Hepatocyte (in vitro differentiated cells): ENCODE measurements around the gene AMMECR1L. TPM values are rescaled to one million over a fixed set of nuclear protein-coding genes. Genes with fewer than 3 reads are reported as not detected.

Experiments used
- DNase-seq: peaks from one replicate; pipeline ENCODE4 v3.0.0-alpha.2; 2016; ENCODE audit warnings: low spot score
- H2AFZ ChIP-seq: fragments of 200-600 bp; sonication (generic); 2 replicates; pipeline ENCODE4 v1.6.0; 2016; ENCODE audit warnings: antibody characterized with exemption, mild to moderate bottlenecking
- H3K27ac ChIP-seq: fragments of 200-600 bp; sonication (generic); 2 replicates; pipeline ENCODE4 v1.5.1; 2016; ENCODE audit warnings: mild to moderate bottlenecking
- H3K27me3 ChIP-seq: fragments of 200-600 bp; sonication (generic); 2 replicates; pipeline ENCODE4 v1.6.1; 2016
- H3K36me3 ChIP-seq: fragments of 200-600 bp; sonication (generic); replicated peaks from 2 replicates; pipeline ENCODE4 v1.5.1; 2016; ENCODE audit warnings: low read depth; ENCODE audit not compliant: insufficient read depth
- H3K4me1 ChIP-seq: fragments of 200-600 bp; sonication (generic); 2 replicates; pipeline ENCODE4 v1.5.1; 2016; ENCODE audit warnings: mild to moderate bottlenecking, moderate library complexity; ENCODE audit not compliant: insufficient read depth
- H3K4me2 ChIP-seq: fragments of 200-600 bp; sonication (generic); 2 replicates; pipeline ENCODE4 v1.6.0; 2016
- H3K4me3 ChIP-seq: fragments of 200-600 bp; sonication (generic); 2 replicates; pipeline ENCODE4 v1.5.1; 2016; ENCODE audit warnings: mild to moderate bottlenecking
- H3K79me2 ChIP-seq: fragments of 200-600 bp; sonication (generic); 2 replicates; pipeline ENCODE4 v1.6.0; 2017; ENCODE audit warnings: mild to moderate bottlenecking
- H3K9me2 ChIP-seq: fragments of 200-600 bp; sonication (generic); replicated peaks from 2 replicates; pipeline ENCODE4 v1.6.0; 2017; ENCODE audit warnings: mild to moderate bottlenecking; ENCODE audit not compliant: insufficient read depth
- H3K9me3 ChIP-seq: fragments of 200-600 bp; sonication (generic); 2 replicates; pipeline ENCODE4 v1.5.1; 2016; ENCODE audit warnings: low read depth, mild to moderate bottlenecking
- H4K20me1 ChIP-seq: fragments of 200-600 bp; sonication (generic); 2 replicates; pipeline ENCODE4 v1.6.0; 2016; ENCODE audit warnings: mild to moderate bottlenecking; ENCODE audit not compliant: insufficient read depth, poor library complexity, severe bottlenecking
- EZH2 ChIP-seq: fragments of 200-600 bp; sonication (generic); IDR thresholded peaks from 2 replicates; pipeline ENCODE4 v1.6.1; 2016; ENCODE audit warnings: antibody characterized with exemption, mild to moderate bottlenecking, borderline replicate concordance
- EZH2phosphoT487 ChIP-seq: fragments of 200-600 bp; sonication (generic); IDR thresholded peaks from one replicate; pipeline ENCODE4 v1.6.1; 2018; ENCODE audit warnings: antibody characterized with exemption, mild to moderate bottlenecking, low read depth, moderate library complexity; ENCODE audit not compliant: unreplicated experiment, severe bottlenecking
- WGBS: methylation state at CpG from one replicate; pipeline ENCODE4 v1.1.6; 2016; ENCODE audit warnings: low lambda C conversion rate; ENCODE audit errors: missing lambda C conversion rate; 5-methylcytosine and 5-hydroxymethylcytosine counted together
- polyA plus RNA-seq: library from polyadenylated mRNA; unstranded; fragments of >200 nt; fragmentation: Nextera tagmentation; extraction: Ambion mirVana; gene quantifications from 2 replicates; pipeline ENCODE4 v1.2.1, GENCODE V29; 2016
- total RNA-seq: library from RNA; depleted of rRNA; stranded (reverse); fragments of >200 nt; gene quantifications from 2 replicates; pipeline ENCODE4 v1.2.3, GENCODE V29; 2014
- TF ChIP-seq, protein P1 (sequence below): fragments of 200-600 bp; sonication (generic); IDR thresholded peaks from 2 replicates; pipeline ENCODE4 v1.5.1; 2016; ENCODE audit warnings: antibody characterized with exemption, mild to moderate bottlenecking; ENCODE audit not compliant: poor library complexity

Gene AMMECR1L
- total and polyA plus RNA-seq, 2 experiments from 2014 or later, result 8.1 to 14.7 TPM

DNA sequence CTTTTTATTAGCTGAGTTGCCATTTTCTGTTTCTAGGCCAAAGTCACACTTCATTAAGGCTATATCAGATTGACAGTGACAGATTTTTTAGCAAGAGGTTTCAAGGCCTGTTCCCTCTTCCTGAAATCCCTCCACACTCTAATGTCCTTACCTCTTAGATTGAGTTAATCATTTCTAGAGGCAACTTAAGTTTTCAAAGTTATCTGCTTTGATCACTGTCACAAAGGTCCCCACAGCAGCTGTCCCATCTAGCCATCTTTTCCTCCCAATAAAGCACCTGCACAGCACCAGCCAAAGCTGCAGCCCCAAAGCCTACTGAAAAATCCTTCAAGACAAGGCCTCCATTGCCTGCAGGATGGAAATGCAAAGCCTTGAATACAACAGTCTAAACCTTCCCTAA lies 13.4 kb downstream of the AMMECR1L start:
- DNase-seq, result no peak
- Histone ChIP-seq H3K27me3 (no peaks in the 10 kb centered on the region), H3K9me3 (no peaks in the 10 kb centered on the region), H3K4me1 (no peaks in the 10 kb centered on the region), H3K4me2 (no peak overlapping the region), H3K27ac (no peak overlapping the region), H3K4me3 (no peak overlapping the region), H4K20me1 (peaks cover 34% of the 10 kb centered on the region), H3K79me2 (peaks cover 72% of the 10 kb centered on the region), H3K9me2 (no peaks in the 10 kb centered on the region), H2AFZ (no peak overlapping the region), H3K36me3 (no peaks in the 10 kb centered on the region)
- TF ChIP-seq, protein P1, sequence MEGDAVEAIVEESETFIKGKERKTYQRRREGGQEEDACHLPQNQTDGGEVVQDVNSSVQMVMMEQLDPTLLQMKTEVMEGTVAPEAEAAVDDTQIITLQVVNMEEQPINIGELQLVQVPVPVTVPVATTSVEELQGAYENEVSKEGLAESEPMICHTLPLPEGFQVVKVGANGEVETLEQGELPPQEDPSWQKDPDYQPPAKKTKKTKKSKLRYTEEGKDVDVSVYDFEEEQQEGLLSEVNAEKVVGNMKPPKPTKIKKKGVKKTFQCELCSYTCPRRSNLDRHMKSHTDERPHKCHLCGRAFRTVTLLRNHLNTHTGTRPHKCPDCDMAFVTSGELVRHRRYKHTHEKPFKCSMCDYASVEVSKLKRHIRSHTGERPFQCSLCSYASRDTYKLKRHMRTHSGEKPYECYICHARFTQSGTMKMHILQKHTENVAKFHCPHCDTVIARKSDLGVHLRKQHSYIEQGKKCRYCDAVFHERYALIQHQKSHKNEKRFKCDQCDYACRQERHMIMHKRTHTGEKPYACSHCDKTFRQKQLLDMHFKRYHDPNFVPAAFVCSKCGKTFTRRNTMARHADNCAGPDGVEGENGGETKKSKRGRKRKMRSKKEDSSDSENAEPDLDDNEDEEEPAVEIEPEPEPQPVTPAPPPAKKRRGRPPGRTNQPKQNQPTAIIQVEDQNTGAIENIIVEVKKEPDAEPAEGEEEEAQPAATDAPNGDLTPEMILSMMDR, result no peak
- TF ChIP-seq EZH2 (no peak), EZH2phosphoT487 (no peak)

DNA sequence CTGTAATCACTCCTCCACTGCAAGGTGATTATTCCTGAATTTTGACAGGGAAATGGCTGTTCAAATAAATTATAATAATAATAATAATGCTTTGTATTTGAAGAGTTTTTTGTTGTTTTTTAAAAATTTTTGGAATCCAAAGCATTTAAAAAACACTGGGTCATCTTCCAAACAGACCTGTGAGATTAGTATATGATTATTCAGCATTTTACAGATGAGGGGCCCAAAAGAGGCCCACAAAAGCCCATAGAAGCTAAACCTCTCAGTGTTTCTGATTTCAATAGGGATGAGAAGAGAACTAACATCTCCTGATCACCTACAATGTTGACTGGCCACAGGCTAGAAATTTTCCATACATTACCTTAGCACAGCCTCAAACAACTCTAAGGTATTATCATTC lies 19.8 kb downstream of the AMMECR1L start:
- no peaks in the 10 kb centered on the region for H3K9me3 ChIP-seq
- H4K20me1 ChIP-seq, result no peaks in the 10 kb centered on the region
- H3K9me2 ChIP-seq, result no peaks in the 10 kb centered on the region
- H3K4me3 ChIP-seq, result no peak overlapping the region
- no peak overlapping the region for H3K27ac ChIP-seq
- H3K79me2 ChIP-seq, result peaks cover 25% of the 10 kb centered on the region
- H2AFZ ChIP-seq, result no peak overlapping the region
- H3K27me3 ChIP-seq, result no peaks in the 10 kb centered on the region
- TF ChIP-seq EZH2, result no peak
- TF ChIP-seq, protein P1, result no peak
- no peak for TF ChIP-seq EZH2phosphoT487
- no peaks in the 10 kb centered on the region for H3K36me3 ChIP-seq
- H3K4me1 ChIP-seq, result no peaks in the 10 kb centered on the region
- no peak overlapping the region for H3K4me2 ChIP-seq
- no peak for DNase-seq

DNA sequence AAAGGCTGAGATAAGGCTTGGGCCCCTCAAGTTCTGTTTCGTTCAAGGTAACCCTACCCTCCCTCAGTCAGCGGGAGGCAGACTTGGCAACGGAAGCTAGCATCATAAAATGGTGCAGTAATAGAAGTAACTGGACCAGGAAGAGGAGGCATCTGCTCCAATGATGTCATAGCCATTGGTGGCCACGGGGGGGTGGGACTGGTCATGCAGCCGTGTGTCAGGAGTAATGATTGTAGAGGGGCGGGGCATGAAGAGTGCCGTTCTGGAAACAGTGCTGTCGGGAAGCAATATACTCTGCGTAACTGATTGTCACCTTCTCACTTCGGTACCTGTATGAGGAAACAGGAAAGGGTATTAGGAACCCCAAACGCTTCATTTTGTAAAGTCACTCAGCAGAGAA lies 20.9 kb downstream of the AMMECR1L start:
- no peaks in the 10 kb centered on the region for H3K36me3 ChIP-seq
- peaks cover 2% of the 10 kb centered on the region for H3K4me1 ChIP-seq
- 79% methylated on average over 11 of the region's 11 CpGs for WGBS
- no peak overlapping the region for H2AFZ ChIP-seq
- no peak for TF ChIP-seq EZH2
- no peak for TF ChIP-seq EZH2phosphoT487
- TF ChIP-seq, protein P1, result no peak
- no peaks in the 10 kb centered on the region for H3K9me2 ChIP-seq
- no peaks in the 10 kb centered on the region for H3K9me3 ChIP-seq
- no peak overlapping the region for H3K4me3 ChIP-seq
- H3K79me2 ChIP-seq, result peaks cover 19% of the 10 kb centered on the region
- no peak overlapping the region for H3K27ac ChIP-seq
- H3K4me2 ChIP-seq, result no peak overlapping the region
- H3K27me3 ChIP-seq, result no peaks in the 10 kb centered on the region
- H4K20me1 ChIP-seq, result no peaks in the 10 kb centered on the region
- peak; percentile 16 for DNase-seq

DNA sequence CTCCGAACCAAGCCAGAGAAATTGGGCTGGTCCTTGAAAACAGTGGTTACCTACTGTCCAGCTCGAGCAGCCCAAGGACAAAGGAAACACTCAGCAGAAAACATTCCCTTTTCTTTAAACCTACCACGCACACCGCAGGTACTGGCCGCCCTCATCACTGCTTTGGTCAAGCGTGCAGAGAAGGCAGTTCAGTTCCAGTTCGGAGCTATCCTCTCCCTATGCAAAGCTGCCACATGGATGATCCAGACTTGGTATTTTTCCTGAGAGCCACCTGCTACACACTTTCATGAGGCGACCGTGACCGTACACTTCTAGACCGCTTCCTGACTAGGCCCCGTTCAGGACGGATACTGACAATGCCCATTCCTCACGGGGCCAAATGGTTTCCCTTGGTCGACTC lies 23.5 kb downstream of the AMMECR1L start:
- Histone ChIP-seq H3K79me2 (peaks cover 8% of the 10 kb centered on the region), H2AFZ (no peak overlapping the region), H3K4me1 (peaks cover 7% of the 10 kb centered on the region), H3K36me3 (no peaks in the 10 kb centered on the region), H3K4me3 (no peak overlapping the region), H3K4me2 (no peak overlapping the region), H3K27me3 (no peaks in the 10 kb centered on the region), H3K27ac (no peak overlapping the region), H3K9me2 (no peaks in the 10 kb centered on the region), H4K20me1 (no peaks in the 10 kb centered on the region), H3K9me3 (no peaks in the 10 kb centered on the region)
- TF ChIP-seq EZH2 (no peak), EZH2phosphoT487 (no peak)
- TF ChIP-seq, protein P1, result no peak
- 96% methylated on average over 15 of the region's 15 CpGs for WGBS
- no peak for DNase-seq
